Spinal cord (tissue), 10 donors: ENCODE data around the gene XXYLT1. TPM values are rescaled to one million over a fixed set of nuclear protein-coding genes. Genes with fewer than 3 reads are reported as not detected.

Source experiments
- DNase-seq, 6 donors: peaks; one replicate each; pipeline versions ENCODE4 v3.0.0 to v3.0.0-alpha.2; 2013 to 2015; ENCODE audit warnings: low spot score in 6 of 6, low read depth in 4 of 6
- H3K27ac ChIP-seq: one replicate; pipeline ENCODE4 v1.5.1; 2013; ENCODE audit warnings: low read depth, low read length, control low read depth
- H3K27me3 ChIP-seq: one replicate; pipeline ENCODE4 v1.6.1; 2013; ENCODE audit warnings: low read length; ENCODE audit not compliant: control insufficient read depth, insufficient read depth
- H3K36me3 ChIP-seq: one replicate; pipeline ENCODE4 v1.6.1; 2013; ENCODE audit warnings: low read length; ENCODE audit not compliant: control insufficient read depth, insufficient read depth
- H3K4me1 ChIP-seq: one replicate; pipeline ENCODE4 v1.6.1; 2013; ENCODE audit warnings: low read length; ENCODE audit not compliant: control insufficient read depth, insufficient read depth
- H3K4me3 ChIP-seq: one replicate; pipeline ENCODE4 v1.5.1; 2013; ENCODE audit warnings: low read depth, low read length, control low read depth
- H3K9me3 ChIP-seq: one replicate; pipeline ENCODE4 v1.6.1; 2013; ENCODE audit warnings: low read length; ENCODE audit not compliant: control insufficient read depth, insufficient read depth
- WGBS: methylation state at CpG from one replicate; pipeline ENCODE4 v1.1.5; 2013; ENCODE audit warnings: missing lambda C conversion rate; ENCODE audit not compliant: insufficient coverage; 5-methylcytosine and 5-hydroxymethylcytosine counted together
- polyA plus RNA-seq, 2 donors: library from polyadenylated mRNA; unstranded; fragments of 120-200 nt; gene quantifications; one replicate each; pipeline ENCODE4 v1.2.1, GENCODE V29; 2013; ENCODE audit not compliant: insufficient read length in 2 of 2
- total RNA-seq, 2 donors: library from RNA; depleted of rRNA in 1 of 2; stranded (reverse); fragments of 120-200 nt in 1 of 2; fragments of >200 nt in 1 of 2; gene quantifications; one replicate each; pipeline versions ENCODE4 v1.2.3 to v1.2.4, GENCODE V29; 2013 to 2014
- donor health status: healthy.

The XXYLT1 gene
- total and polyA plus RNA-seq, 4 donors = 28.0 to 47.9 (median 37.5) TPM

- DNase-seq = no peak
- Histone ChIP-seq H3K36me3 (peaks cover 15% of the 10 kb centered on the region), H3K27ac (no peak overlapping the region), H3K4me3 (no peak overlapping the region), H3K4me1 (peaks cover 23% of the 10 kb centered on the region), H3K9me3 (no peaks in the 10 kb centered on the region), H3K27me3 (no peaks in the 10 kb centered on the region)
- 72% methylated on average over 8 of the region's 12 CpGs for WGBS
Observed at GRCh38 chr3:195081242-195081963, 189.6 kb downstream of the XXYLT1 start.

- no peak overlapping the region for H3K27ac ChIP-seq
- H3K9me3 ChIP-seq = no peaks in the 10 kb centered on the region
- peaks cover 30% of the 10 kb centered on the region for H3K4me1 ChIP-seq
Observed at GRCh38 chr3:195080571-195081151, 190.3 kb downstream of the XXYLT1 start.

GRCh38 chr3:195080125-195080524 lies 190.8 kb downstream of the XXYLT1 start:
- no peaks in the 10 kb centered on the region for H3K9me3 ChIP-seq
- no peaks in the 10 kb centered on the region for H3K27me3 ChIP-seq
- peaks cover 31% of the 10 kb centered on the region for H3K4me1 ChIP-seq
- no peak overlapping the region for H3K4me3 ChIP-seq
- no peak for DNase-seq
- no peak overlapping the region for H3K27ac ChIP-seq
- peaks cover 18% of the 10 kb centered on the region for H3K36me3 ChIP-seq
- WGBS = 69% methylated on average over 2 of the region's 3 CpGs

More at GRCh38 chr3:195080571-195081151, 190.3 kb downstream of the XXYLT1 start:
- no peak for DNase-seq
- 53% methylated on average over 13 of the region's 16 CpGs for WGBS
- H3K4me3 ChIP-seq = no peak overlapping the region
- no peaks in the 10 kb centered on the region for H3K27me3 ChIP-seq
- H3K36me3 ChIP-seq = peaks cover 18% of the 10 kb centered on the region

- H3K27me3 ChIP-seq = no peaks in the 10 kb centered on the region
- 66% methylated on average over 5 of the region's 5 CpGs for WGBS
- no peak overlapping the region for H3K4me3 ChIP-seq
- H3K9me3 ChIP-seq = no peaks in the 10 kb centered on the region
- peaks cover 18% of the 10 kb centered on the region for H3K36me3 ChIP-seq
- H3K27ac ChIP-seq = no peak overlapping the region
- peaks cover 31% of the 10 kb centered on the region for H3K4me1 ChIP-seq
- DNase-seq = no peak
Observed at GRCh38 chr3:195079636-195080035, 191.3 kb downstream of the XXYLT1 start.

- 83% methylated on average over 11 of the region's 12 CpGs for WGBS
- H3K4me1 ChIP-seq = peaks cover 31% of the 10 kb centered on the region
- no peak for DNase-seq
Observed at GRCh38 chr3:195078891-195079440, 192.0 kb downstream of the XXYLT1 start.

GRCh38 chr3:195077611-195078540 lies 193.1 kb downstream of the XXYLT1 start:
- Histone ChIP-seq H3K27me3 (no peaks in the 10 kb centered on the region), H3K4me3 (no peak overlapping the region), H3K4me1 (peaks cover 31% of the 10 kb centered on the region), H3K9me3 (no peaks in the 10 kb centered on the region), H3K27ac (no peak overlapping the region), H3K36me3 (peaks cover 18% of the 10 kb centered on the region)
- WGBS = 86% methylated on average over 26 of the region's 29 CpGs
- no peak for DNase-seq

More at GRCh38 chr3:195078891-195079440, 192.0 kb downstream of the XXYLT1 start:
- Histone ChIP-seq H3K27ac (no peak overlapping the region), H3K9me3 (no peaks in the 10 kb centered on the region), H3K27me3 (no peaks in the 10 kb centered on the region), H3K36me3 (peaks cover 18% of the 10 kb centered on the region), H3K4me3 (no peak overlapping the region)

GRCh38 chr3:195076981-195077610 lies 193.9 kb downstream of the XXYLT1 start:
- no peaks in the 10 kb centered on the region for H3K27me3 ChIP-seq
- DNase-seq = no peak
- H3K27ac ChIP-seq = no peak overlapping the region
- H3K36me3 ChIP-seq = peaks cover 18% of the 10 kb centered on the region
- H3K4me3 ChIP-seq = no peak overlapping the region
- H3K4me1 ChIP-seq = peaks cover 31% of the 10 kb centered on the region
- WGBS = 95% methylated on average over 9 of the region's 11 CpGs
- no peaks in the 10 kb centered on the region for H3K9me3 ChIP-seq

- H3K36me3 ChIP-seq = peaks cover 24% of the 10 kb centered on the region
- H3K4me1 ChIP-seq = peaks cover 26% of the 10 kb centered on the region
- DNase-seq = no peak
- H3K27me3 ChIP-seq = no peaks in the 10 kb centered on the region
- no peaks in the 10 kb centered on the region for H3K9me3 ChIP-seq
- no peak overlapping the region for H3K4me3 ChIP-seq
- H3K27ac ChIP-seq = no peak overlapping the region
- 77% methylated on average over 28 of the region's 35 CpGs for WGBS
Observed at GRCh38 chr3:195075941-195076875, 194.8 kb downstream of the XXYLT1 start.
